NCI-H2107 treated with DMSO at 0.1 percent for 48 hours (cell line): Measurements from ENCODE around the gene ARHGAP9.
"Not testable (repeated sequence)": the region's sequence is repeated elsewhere in the genome, so short reads cannot be mapped to it uniquely, and the experiment has no call there.

Experiments
- DNase-seq: peaks from one replicate; lab custom pipeline; 2025; ENCODE audit not compliant: unreplicated experiment; lab: John Stamatoyannopoulos, UW

Gene ARHGAP9

DNA sequence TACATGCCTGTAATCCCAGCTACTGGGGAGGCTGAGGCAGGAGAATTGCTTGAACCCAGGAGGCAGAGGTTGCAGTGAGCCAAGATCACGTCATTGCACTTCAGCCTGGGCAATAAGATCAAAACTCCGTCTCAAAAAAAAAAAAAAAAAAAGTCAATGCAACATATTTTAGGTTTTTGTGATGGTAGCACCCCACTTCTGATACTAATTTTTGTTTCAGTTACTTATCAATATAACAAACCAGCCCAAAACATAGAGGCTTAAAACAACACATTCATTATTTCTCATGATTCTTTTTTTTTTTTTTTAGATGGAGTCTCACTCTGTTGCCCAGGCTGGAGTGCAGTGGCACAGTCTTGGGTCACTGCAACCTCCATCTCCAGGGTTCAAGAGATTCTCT lies 38.3 kb downstream of the ARHGAP9 start:
- not testable (repeated sequence) for DNase-seq

DNA sequence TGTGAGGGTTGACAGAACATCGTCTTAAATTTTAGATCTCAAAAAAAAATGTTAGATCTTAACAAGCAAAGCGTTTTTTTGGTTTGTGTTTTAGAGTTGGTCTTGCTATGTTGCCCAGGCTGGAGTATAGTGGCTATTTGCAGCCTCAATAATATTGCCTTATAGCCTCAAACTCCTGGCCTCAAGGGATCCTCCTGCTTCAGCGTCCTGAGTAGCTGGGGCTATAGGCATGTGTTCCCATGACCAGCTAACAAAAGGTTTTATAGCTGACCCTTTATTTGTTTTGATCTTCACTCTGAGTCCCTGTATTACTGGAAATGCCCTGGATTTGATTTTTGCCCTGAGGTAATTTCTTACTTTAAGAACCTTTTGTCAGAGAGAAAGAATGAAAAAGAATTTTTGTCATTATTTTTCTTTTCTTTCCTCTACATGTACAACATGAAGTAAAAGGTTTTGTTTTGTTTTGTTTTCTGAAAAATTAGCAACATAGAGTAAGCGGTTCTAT lies 39.9 kb downstream of the ARHGAP9 start:
- DNase-seq: no peak

DNA sequence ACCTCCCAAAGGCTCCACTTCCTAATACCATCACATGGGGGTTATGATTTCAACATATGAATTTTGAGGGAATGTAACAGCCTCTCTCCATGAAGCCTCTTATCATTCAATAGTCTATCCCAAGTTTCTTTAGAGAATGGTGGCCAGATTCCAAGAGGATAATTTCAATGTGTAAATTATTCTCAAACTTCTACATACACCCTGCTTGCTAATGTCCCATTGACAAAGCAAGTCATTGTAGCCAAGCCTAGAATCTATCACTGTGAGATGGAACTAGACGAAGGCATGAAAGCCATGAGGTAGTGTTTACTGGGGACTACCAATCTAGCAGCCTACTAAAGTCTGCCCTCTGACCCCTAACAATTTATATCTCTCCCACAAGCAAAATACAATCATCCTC lies 41.3 kb downstream of the ARHGAP9 start:
- no peak for DNase-seq

DNA sequence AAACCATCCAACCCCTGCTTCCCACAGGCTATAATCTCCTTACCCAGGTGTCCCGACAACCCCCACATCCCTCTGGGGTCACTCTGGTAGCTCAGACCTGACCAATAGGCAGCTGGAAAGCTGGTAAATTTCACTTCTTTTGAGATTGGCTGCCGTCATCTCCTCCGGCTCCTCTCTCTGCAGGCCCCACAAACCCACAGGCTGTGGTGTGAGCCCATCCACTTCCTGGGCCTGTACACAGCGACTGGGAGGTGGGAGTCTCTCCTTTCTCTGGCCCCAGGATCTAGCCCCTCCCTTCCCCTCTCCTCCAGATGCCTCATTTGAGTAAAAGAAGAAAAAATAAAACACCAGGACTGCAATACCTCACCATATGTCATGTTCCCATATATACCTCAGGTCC lies 44.4 kb downstream of the ARHGAP9 start:
- no peak for DNase-seq

DNA sequence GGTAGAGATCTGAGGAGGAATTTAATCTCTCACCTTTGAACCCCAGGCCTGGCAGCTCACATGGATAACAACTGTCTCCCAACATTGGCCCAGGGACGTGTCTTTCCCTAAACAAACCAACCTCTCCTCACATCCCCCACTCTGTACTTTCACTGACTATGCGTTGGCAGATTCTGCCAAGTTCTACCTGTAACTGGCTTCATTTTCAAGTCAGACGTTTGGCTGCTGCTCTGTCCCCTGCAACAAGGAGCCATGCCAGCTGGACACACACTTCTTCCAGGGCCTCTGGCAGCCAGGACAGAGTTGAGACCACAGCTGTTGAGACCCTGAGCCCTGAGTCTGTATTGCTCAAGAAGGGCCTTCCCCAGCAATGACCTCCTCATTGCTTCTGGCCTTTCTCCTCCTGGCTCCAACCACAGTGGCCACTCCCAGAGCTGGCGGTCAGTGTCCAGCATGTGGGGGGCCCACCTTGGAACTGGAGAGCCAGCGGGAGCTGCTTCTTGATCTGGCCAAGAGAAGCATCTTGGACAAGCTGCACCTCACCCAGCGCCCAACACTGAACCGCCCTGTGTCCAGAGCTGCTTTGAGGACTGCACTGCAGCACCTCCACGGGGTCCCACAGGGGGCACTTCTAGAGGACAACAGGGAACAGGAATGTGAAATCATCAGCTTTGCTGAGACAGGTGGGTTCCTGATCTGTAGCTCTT lies 45.0 kb downstream of the ARHGAP9 start, which contains the start of gene INHBC:
Gene INHBC (plus strand): TSS at position 268 of the 707 bp plus-strand sequence. CDS start 103 bp downstream, at position 371.
- DNase-seq: no peak

DNA sequence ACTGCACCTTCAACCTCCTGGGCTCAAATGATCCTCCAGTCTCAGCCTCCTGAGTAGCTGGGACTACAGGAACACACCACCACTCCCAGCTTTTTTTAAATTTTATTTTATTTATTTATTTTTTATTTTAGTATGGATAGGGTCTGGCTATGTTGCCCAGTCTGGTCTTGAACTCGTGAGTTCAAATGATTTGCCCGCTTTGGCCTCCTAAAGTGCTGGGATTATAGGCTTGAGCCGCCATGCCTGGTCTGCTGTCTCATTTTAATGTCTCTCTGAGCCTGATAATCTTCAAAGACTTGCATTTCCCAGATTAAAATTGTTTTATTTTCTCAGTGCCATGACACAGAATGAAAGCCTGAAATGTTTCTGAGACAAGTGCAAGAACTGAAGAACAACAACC lies 46.3 kb downstream of the ARHGAP9 start:
- DNase-seq: no peak

DNA sequence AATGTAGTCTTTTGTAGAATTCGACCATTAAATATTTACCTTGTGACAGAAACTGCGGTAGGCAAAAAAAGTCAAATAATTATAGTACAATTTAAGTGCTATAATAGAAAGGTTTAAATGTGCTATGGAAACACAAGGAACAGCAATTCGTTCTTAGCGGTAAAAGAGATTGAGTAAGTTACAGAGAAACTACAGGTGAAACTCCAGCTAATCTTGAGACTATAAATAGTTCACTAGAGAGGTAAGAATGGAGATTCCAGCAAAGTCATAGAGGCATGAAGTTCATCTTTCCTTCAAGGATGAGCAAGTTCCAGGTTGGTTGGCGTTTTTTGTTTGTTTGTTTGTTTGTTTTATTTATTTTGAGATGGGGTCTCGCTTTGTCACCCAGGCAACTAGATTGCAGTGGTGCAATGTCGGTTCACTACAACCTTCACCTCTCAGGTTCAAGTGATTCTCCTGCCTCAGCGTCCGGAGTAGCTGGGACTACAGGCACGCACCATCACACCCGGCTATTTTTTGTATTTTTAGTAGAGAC lies 47.9 kb downstream of the ARHGAP9 start:
- DNase-seq: no peak

DNA sequence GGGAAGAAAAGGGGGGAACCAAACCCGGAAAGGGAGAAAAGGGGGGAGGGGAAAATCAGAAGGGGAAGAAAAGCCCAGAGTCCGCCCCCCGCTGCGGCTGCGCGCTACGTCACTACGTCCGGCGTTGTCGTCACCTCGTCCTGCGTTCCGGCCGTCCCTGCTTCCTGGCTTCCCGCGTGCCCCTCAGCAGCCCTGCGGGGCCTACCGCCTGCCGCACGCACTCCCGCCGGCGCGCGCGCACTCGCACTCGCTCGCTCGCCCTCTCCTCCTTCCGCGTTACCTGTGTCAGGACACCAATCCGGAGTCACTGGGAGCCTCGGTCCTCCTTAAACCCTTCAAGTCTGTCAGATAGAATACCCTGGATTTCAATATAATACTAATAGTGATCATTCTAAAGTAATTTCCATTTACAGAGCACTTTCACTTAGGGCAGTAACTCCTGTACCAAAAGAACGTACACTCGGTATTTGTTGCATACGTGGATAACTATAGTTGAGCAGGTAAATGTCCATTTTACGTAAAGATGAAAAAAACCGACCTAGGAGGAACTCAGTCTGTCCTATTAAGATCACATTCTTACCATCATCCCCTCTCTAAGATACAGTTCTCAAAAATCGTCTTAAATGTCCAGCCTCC lies 48.6 kb downstream of the ARHGAP9 start, which contains the start of gene R3HDM2:
Gene R3HDM2 (minus strand): TSS at position 113 of the 636 bp plus-strand sequence. CDS start 120,615 bp downstream, outside the sequence.
- peak; percentile 96 for DNase-seq

DNA sequence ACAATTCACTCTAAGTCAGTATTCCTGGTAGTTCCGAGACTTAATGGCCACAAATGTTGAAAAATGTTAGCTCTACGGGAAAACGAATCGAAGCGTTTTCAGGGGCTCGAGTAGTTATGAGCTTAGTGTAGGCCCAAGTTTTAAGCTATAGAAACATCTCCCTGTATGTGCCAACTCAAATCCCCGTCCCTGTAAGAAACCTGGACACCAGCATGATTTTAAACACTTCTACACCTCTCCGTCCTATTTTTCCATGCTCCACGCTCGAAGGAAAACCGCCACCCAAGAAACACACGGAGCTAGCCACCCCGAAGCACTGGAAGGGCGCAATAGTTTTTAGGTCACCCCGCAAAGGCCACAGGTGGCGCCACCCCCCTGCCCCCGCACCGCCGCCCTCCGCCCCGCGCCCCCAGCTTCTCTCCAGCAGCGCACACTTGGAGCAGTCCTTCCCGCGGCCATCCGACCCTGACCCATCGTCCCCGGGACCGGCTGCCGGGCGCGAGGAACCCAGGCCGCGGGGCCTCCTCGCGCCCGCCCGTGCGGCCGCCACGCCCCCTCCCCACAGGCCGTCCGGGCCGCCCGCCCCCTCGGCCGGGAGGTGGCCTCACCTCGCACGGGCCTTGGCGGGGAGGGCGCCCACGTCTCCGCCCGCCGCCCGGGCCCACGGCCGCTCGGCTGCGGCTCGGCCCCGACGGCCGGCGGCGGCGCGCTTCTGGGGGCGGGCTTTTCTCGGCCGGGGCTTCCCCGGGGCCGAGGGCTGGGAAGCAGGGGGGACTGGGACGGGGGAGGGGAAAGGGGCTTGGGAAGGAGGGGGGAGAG lies 49.3 kb downstream of the ARHGAP9 start:
- DNase-seq: no peak

DNA sequence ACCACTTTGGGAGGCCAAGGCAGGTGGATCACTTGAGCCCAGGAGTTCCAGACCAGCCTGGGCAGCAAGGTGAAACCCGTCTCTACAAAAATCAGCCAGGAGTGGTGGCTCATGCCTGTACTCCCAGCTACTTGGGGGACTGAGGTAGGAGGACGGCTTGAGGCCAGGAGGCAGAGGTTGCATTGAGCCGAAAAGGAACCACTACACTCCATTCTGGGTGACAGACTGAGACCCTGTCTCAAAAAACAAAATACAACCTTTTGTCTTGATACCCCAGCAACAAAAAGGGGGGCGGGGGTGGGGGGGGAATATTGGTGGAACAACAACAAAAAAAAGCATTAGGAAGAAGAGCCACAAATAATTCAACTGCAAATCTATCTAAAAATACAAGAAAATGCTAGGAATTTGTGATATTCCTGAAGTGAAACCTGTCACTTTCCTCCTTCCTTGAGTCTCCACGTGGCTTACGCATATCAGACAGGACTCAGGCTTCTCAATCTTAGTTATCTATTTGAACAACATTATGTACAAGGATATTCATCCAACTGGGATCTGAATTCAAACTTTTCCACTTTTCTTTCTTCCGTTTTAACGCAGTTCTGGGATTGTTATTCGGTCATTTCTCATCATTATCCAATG lies 50.1 kb downstream of the ARHGAP9 start:
- DNase-seq: no peak

DNA sequence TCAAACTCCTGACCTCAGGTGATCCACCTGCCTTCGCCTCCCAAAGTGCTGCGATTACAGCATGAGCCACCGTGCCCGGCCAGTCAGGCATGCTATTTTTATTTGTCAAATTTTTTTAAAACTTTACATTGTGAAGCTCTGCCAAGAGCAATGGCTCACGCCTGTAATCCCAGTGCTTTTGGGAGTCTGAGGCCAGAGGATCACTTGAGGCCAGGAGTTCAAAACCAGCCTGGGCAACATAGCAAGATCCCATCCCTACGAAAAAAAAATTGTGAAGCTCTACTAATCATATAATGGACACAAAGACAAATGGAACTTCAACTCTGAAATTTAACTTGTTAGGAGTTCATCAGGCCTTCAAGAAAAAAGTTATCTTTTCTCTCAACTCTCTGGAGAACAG lies 50.7 kb downstream of the ARHGAP9 start:
- DNase-seq: no peak

DNA sequence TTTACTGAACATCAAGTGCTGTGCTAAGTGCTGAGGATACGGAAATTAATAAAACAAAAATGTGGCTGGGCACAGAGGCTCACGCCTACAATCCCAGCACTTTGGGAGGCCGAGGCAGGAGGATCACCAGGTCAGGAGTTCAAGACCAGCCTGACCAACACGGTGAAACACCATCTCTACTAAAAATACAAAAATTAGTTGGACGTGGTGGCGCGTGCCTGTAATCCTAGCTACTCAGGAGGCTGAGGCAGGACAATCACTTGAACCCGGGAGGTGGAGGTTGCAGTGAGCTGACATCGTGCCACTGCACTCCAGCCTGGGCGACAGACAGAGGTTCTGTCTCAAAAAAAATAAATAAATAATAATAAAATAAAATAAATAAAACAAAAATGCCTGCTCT lies 52.7 kb downstream of the ARHGAP9 start:
- not testable (repeated sequence) for DNase-seq
